ENCODE data around the gene NOS2.
"Not testable (repeated sequence)": the region's sequence is repeated elsewhere in the genome, so short reads cannot be mapped to it uniquely, and the experiment has no call there.

Gene NOS2

GRCh38 chr17:27754549-27754948, 45.8 kb downstream of the NOS2 start:
- DNase-seq (ENCODE audit: low read depth): no peak

- DNase-seq (ENCODE audit: low read depth): not testable (repeated sequence)
These were observed 46.6 kb downstream of the NOS2 start for GRCh38 chr17:27753726-27754125.

GRCh38 chr17:27752831-27753619, 47.3 kb downstream of the NOS2 start:
- DNase-seq (ENCODE audit: low read depth): not testable (repeated sequence)

GRCh38 chr17:27751622-27752490, 48.5 kb downstream of the NOS2 start:
- DNase-seq (ENCODE audit: low read depth): no peak

GRCh38 chr17:27751166-27751565, 49.2 kb downstream of the NOS2 start:
- no peak for DNase-seq (ENCODE audit: low read depth)

- DNase-seq (ENCODE audit: low read depth): not testable (repeated sequence)
These were observed 50.7 kb downstream of the NOS2 start for GRCh38 chr17:27749562-27750150.

- no peak for DNase-seq (ENCODE audit: low read depth)
These were observed 51.9 kb downstream of the NOS2 start for GRCh38 chr17:27748360-27748825.

GRCh38 chr17:27747462-27748359, 52.6 kb downstream of the NOS2 start:
- DNase-seq (ENCODE audit: low read depth): no peak

DNA sequence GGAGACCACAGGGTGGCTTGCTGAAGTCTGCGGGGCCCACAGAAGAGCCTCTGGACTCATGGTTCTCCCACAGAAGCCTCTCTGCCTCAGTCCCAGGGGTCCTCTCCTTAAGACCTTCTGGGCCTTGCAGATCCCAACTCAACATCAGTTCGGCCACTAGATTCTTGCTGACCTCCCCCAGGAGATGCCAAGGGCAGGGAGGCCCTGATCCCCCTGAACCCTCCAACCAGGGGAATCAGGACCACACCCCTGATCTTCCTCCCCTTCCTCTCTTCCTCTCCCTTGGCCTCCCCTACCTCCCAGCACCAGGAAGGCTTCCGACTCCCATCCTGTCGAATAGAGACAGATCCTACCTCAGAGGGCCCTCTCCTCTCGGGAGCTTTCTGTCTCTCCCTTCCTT, 53.4 kb downstream of the NOS2 start:
- DNase-seq (ENCODE audit: low read depth): no peak

DNA sequence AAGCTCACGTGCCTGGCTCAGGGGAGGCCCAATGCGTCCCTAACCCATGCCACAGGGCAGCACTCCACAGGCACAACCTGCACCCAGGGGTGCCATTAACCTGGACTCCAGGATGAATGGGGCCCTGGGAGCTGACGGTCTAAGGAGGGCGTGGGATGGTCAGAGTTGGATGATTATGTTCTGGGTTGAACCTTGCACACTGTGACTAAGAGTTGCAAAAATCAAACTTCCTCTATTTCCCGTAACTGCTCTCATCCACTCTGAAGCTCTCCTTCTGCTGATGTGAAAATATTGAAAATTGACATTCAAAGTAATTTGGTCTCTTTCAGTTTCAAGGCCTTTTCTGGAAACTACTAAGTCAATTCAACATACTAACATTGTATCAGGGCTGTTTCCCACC, 54.0 kb downstream of the NOS2 start:
- DNase-seq (ENCODE audit: low read depth): not testable (repeated sequence)

- not testable (repeated sequence) for DNase-seq (ENCODE audit: low read depth)
These were observed 55.0 kb downstream of the NOS2 start for GRCh38 chr17:27745207-27745830.

DNA sequence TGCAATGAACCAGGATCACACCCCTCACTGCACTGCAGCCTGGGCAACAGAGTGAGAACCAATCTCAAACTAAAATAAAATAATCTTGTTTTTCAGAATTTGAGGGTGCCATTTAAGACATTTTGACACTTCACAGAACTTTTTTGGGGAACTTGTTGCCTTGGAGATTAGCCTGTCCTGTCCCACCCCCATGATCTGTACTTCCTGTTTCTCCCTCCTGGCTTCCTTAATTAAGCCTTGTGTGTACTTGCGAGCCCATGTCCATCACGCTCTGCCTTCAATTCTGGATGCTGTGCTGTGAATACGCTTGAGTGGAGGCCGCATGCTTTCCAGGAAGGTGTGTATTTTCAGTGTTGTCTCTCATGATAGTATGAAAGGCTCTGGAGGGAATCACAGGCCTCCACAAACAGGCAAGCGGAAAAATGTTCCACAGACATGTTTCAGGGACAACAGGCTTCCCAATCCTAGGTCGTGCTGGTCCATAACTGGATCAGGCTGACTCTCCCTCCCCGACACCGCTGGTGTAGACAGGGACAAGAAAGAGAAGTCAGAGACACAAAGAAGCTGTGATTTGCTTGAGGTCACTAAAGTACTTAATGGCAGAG, 56.9 kb downstream of the NOS2 start:
- DNase-seq (ENCODE audit: low read depth): no peak

- no peak for DNase-seq (ENCODE audit: low read depth)
These were observed 58.3 kb downstream of the NOS2 start for GRCh38 chr17:27741971-27742575.

DNA sequence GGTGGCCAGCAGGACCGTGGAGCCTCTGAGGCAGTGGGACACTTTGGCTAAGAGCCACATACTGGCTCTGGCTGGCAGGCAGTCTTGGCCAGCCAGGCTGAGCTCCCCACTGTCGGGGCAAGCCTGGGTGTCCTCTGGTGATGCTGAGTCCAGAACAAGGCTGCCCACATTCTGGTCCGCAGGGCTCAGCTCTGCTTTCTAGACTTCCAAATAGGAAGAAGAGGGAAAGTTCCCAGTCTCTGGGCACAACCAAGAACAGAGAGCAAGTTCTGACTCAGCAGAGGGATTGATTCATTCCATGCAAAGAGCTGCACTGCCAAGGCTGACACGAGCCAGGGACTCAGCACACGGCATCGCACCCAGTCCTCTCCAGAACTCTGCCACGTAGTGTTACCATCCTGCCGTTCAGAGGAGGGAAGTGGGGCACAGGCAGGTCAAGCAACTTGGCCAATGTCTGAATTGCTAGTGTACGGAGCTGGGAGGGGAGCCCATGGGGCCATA, 58.9 kb downstream of the NOS2 start:
- DNase-seq (ENCODE audit: low read depth): peak; percentile 42

DNA sequence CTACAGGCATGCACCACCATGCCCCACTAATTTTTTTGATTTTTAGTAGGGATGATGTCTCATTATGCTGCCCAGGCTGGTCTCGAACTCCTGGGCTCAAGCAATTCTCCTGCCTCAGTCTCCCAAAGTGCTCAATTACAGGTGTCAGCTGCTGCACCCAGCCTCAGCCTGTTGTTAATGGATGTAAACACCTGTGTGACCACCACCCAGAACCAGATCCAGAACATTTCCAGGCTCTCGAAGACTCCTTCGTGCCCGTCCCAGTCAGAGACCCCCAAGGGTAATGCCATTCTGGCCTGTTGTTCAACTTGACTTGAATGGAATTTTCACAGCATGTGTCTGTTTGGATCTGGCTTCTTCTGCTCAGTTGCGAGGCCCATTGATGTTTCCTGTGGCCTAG, 59.8 kb downstream of the NOS2 start:
- DNase-seq (ENCODE audit: low read depth): not testable (repeated sequence)

DNA sequence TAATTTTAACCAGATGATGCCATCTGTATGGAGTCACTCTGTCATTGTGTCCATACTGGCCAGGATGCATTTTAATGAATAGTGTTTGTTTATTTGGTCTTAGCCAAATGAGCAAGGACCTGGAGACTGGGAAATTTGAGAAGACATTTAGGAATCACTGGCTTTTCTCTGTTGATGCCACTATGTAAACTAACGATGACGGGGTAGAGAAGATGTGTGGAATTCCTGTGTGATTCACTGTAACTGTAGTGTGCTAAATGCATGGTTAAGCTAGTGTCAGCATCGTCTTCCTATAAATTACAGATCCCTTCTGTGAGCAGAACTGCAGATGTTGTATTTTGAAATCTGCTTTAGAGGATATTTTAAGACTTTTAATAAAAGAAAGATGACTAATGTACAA, 66.6 kb downstream of the NOS2 start:
- no peak for DNase-seq (ENCODE audit: low read depth)

DNA sequence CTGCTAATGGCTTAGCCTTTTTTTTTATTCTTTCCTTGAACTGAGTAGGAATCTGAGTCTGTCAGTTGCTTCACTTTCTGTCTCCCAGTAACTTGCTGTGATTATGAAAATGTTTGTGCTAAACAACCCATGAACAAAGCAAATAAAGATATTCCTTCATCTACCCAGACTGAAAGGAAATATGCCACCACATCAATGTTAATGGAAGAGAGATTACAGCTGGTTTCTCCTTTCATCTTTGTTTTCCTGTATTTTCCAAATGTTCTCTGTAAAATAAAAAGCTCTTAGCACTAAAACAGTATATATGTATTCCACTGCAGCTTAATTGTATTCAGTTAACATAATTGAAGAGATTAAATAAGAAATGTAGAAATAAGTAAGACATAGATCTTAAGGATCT, 67.6 kb downstream of the NOS2 start:
- DNase-seq (ENCODE audit: low read depth): not testable (repeated sequence)

- DNase-seq (ENCODE audit: low read depth): not testable (repeated sequence)
These were observed 74.3 kb downstream of the NOS2 start for GRCh38 chr17:27725982-27726381.

DNA sequence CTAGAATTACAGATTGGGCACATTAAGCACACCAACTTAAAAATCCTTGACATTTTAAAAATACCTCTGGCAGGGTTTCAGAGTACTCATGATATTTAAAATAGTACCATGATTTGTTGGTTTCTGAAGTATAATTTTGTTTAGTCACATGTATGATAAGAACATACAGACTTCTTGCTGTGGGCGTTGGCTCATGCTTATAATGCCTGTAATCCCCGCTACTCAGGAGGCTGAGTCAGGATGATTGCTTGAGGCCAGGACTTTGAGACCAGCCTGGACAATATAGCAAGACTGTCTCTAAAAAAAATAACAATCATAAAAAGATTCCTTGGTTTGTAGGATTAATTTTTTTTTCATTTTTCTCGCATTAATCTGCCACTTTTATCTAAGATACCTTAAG, 78.5 kb downstream of the NOS2 start:
- no peak for DNase-seq (ENCODE audit: low read depth)

Data from fibroblast of gingiva (primary cell).